ENCODE measurements around the gene C2orf49. TPM values are rescaled to one million over a fixed set of nuclear protein-coding genes. Genes with fewer than 3 reads are reported as not detected.

C2orf49 gene
- total and polyA plus RNA-seq, 9 of the 15 experiments (the other 6 are each of a cell fraction or from before 2014, with no cell fraction given) = 17.9 to 38.2 (median 25.6) TPM

- TF ChIP-seq ZBTB40 (IDR thresholded peaks at IDR 0.05) (no peak), ZBTB40 (CRISPR knock-in tag; IDR thresholded peaks at IDR 0.05) (no peak), ZNF75A (CRISPR knock-in tag; IDR thresholded peaks at IDR 0.05) (no peak), ZNF280B (CRISPR knock-in tag; IDR thresholded peaks at IDR 0.05) (no peak), CHD1 (IDR thresholded peaks at IDR 0.05; ENCODE audit: low read length) (no peak), U2AF2 (optimal IDR thresholded peaks at IDR 0.05; ENCODE audit: low read depth, low read length) (no peak), NKRF (IDR thresholded peaks at IDR 0.05; ENCODE audit: borderline replicate concordance) (no peak), POLR2A (conservative IDR thresholded peaks at IDR 0.05) (no peak), TRIM28 (IDR thresholded peaks at IDR 0.05) (no peak), MNT (conservative IDR thresholded peaks at IDR 0.05) (no peak), ZBTB43 (CRISPR knock-in tag; IDR thresholded peaks at IDR 0.05) (no peak)
Measured at GRCh38 chr2:105307550-105307949, 29.8 kb upstream of the C2orf49 start (continued).

All from K562 (cell line).